ENCODE results near the gene FCHSD2.

- no peak for TF ChIP-seq CTCF (IDR thresholded peaks at IDR 0.05; ENCODE audit: low read length)
- TF ChIP-seq EZH2 (IDR thresholded peaks at IDR 0.05; ENCODE audit: borderline replicate concordance, low read length): no peak
Measured at GRCh38 chr11:72981971-72982685, 160.0 kb downstream of the FCHSD2 start.

All from OCI-LY1 (cell line).